IMR-90 (cell line): ENCODE data around the gene PIGU.

ENCODE experiments used
- CEBPB ChIP-seq: IDR thresholded peaks from 2 replicates; pipeline ENCODE4 v1.6.1; 2012; ENCODE audit warnings: low read depth, low read length, improper control_type of control experiment
- MAFK ChIP-seq: IDR thresholded peaks from 2 replicates; pipeline ENCODE4 v1.6.1; 2012; ENCODE audit warnings: low read depth, low read length, improper control_type of control experiment
- NFE2L2 ChIP-seq: fragments of 150-350 bp; IDR thresholded peaks from 2 replicates; pipeline ENCODE4 v1.6.1; 2016; ENCODE audit warnings: low read depth, mild to moderate bottlenecking, low read length
- POLR2A ChIP-seq: IDR thresholded peaks from 2 replicates; pipeline ENCODE4 v1.6.1; 2012; ENCODE audit warnings: mild to moderate bottlenecking, low read depth, low read length
- RAD21 ChIP-seq: IDR thresholded peaks from 2 replicates; pipeline ENCODE4 v1.6.1; 2012; ENCODE audit warnings: low read length, improper control_type of control experiment
- RFX5 ChIP-seq: IDR thresholded peaks from 2 replicates; pipeline ENCODE4 v1.8.0; 2012; ENCODE audit warnings: low read depth, mild to moderate bottlenecking, low read length, moderate library complexity
- SMC3 ChIP-seq: fragments of 150-350 bp; IDR thresholded peaks from 2 replicates; pipeline ENCODE4 v1.6.1; 2016; ENCODE audit warnings: low read depth, mild to moderate bottlenecking, antibody characterized with exemption, low read length, moderate library complexity
- TF ChIP-seq, protein P1 (sequence below): conservative IDR thresholded peaks from 2 replicates; pipeline ENCODE4 v1.5.1; 2012; ENCODE audit warnings: mild to moderate bottlenecking, low read depth, low read length, improper control_type of control experiment
- TF ChIP-seq, protein P2 (sequence below): fragments of 150-350 bp; IDR thresholded peaks from 2 replicates; pipeline ENCODE4 v1.6.1; 2016; ENCODE audit warnings: low read depth, mild to moderate bottlenecking, low read length, moderate library complexity, borderline replicate concordance
- TF ChIP-seq, protein P3 (sequence below): fragments of 150-350 bp; IDR thresholded peaks from 2 replicates; pipeline ENCODE4 v1.6.1; 2017; ENCODE audit warnings: mild to moderate bottlenecking, antibody characterized with exemption, low read length, low read depth

DNA sequence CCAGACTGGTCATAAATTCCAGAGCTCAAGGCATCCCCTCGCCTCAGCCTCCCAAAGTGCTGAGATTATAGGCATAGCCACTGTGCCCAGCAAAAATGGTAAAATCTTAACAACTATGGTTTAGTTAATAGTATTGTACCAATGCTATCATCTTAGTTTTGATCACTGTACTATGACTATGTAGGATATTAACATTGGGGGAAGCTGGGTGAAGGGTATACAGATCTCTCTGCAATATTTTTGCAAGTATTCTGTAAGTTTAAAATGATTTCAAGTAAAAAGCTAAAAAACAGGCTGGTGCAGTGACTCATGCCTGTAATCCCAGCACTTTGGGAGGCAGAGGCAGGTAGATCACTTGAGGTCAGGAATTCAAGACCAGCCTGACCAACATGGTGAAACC lies 7.8 kb downstream of the PIGU start:
- no peak for TF ChIP-seq CEBPB
- TF ChIP-seq, protein P1, sequence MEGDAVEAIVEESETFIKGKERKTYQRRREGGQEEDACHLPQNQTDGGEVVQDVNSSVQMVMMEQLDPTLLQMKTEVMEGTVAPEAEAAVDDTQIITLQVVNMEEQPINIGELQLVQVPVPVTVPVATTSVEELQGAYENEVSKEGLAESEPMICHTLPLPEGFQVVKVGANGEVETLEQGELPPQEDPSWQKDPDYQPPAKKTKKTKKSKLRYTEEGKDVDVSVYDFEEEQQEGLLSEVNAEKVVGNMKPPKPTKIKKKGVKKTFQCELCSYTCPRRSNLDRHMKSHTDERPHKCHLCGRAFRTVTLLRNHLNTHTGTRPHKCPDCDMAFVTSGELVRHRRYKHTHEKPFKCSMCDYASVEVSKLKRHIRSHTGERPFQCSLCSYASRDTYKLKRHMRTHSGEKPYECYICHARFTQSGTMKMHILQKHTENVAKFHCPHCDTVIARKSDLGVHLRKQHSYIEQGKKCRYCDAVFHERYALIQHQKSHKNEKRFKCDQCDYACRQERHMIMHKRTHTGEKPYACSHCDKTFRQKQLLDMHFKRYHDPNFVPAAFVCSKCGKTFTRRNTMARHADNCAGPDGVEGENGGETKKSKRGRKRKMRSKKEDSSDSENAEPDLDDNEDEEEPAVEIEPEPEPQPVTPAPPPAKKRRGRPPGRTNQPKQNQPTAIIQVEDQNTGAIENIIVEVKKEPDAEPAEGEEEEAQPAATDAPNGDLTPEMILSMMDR, result no peak
- TF ChIP-seq, protein P2, sequence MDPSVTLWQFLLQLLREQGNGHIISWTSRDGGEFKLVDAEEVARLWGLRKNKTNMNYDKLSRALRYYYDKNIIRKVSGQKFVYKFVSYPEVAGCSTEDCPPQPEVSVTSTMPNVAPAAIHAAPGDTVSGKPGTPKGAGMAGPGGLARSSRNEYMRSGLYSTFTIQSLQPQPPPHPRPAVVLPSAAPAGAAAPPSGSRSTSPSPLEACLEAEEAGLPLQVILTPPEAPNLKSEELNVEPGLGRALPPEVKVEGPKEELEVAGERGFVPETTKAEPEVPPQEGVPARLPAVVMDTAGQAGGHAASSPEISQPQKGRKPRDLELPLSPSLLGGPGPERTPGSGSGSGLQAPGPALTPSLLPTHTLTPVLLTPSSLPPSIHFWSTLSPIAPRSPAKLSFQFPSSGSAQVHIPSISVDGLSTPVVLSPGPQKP, result no peak
- no peak for TF ChIP-seq POLR2A
- no peak for TF ChIP-seq NFE2L2
- TF ChIP-seq, protein P3, sequence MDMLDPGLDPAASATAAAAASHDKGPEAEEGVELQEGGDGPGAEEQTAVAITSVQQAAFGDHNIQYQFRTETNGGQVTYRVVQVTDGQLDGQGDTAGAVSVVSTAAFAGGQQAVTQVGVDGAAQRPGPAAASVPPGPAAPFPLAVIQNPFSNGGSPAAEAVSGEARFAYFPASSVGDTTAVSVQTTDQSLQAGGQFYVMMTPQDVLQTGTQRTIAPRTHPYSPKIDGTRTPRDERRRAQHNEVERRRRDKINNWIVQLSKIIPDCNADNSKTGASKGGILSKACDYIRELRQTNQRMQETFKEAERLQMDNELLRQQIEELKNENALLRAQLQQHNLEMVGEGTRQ, result no peak
- TF ChIP-seq SMC3, result no peak
- TF ChIP-seq RAD21, result no peak
- no peak for TF ChIP-seq RFX5
- no peak for TF ChIP-seq MAFK
